Measurements from ENCODE around the gene LDB3.

DNA sequence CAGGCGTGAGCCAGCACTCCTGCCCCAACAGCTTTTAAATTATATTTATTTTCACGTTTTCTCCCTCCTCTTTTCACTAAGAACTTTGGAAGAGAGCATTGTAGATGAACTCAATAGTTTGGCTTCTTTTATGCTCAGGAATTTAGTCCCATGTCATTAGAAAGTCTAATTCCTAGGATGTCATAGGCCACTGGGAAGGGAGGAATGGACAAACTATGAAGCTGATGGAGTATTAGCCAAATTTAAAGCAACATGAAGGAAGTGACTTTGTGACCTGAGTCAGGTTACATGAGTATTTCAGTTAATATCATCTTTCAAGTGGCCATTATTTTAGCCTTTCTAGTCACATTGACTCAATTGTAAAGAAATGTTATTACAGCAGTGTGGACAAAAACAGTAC, 32.0 kb upstream of the LDB3 start:
- TF ChIP-seq, protein P1, sequence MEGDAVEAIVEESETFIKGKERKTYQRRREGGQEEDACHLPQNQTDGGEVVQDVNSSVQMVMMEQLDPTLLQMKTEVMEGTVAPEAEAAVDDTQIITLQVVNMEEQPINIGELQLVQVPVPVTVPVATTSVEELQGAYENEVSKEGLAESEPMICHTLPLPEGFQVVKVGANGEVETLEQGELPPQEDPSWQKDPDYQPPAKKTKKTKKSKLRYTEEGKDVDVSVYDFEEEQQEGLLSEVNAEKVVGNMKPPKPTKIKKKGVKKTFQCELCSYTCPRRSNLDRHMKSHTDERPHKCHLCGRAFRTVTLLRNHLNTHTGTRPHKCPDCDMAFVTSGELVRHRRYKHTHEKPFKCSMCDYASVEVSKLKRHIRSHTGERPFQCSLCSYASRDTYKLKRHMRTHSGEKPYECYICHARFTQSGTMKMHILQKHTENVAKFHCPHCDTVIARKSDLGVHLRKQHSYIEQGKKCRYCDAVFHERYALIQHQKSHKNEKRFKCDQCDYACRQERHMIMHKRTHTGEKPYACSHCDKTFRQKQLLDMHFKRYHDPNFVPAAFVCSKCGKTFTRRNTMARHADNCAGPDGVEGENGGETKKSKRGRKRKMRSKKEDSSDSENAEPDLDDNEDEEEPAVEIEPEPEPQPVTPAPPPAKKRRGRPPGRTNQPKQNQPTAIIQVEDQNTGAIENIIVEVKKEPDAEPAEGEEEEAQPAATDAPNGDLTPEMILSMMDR (IDR thresholded peaks at IDR 0.05) = no peak
- TF ChIP-seq POLR2AphosphoS5 (IDR thresholded peaks at IDR 0.05) = no peak

Measured in upper lobe of left lung (tissue), 4 donors.